Astrocyte of the cerebellum (primary cell): ENCODE data around the gene DRICH1.

Experiments
- DNase-seq: peaks from one replicate; pipeline ENCODE4 v3.0.0-alpha.2; 2011; ENCODE audit warnings: low read depth
- H3K4me3 ChIP-seq: 2 replicates; pipeline ENCODE4 v1.5.1; 2011; ENCODE audit warnings: mild to moderate bottlenecking, low read depth, low read length, moderate library complexity
- in situ Hi-C: cut with HindIII; loops from 2 replicates; pipeline ENCODE4 v1.10.0; 2017; ENCODE audit warnings: low sequenced_read_pairs
- TF ChIP-seq, protein P1 (sequence below): IDR thresholded peaks from 2 replicates; pipeline ENCODE4 v1.5.1; 2012; ENCODE audit warnings: low read length, low read depth, moderate library complexity, mild to moderate bottlenecking; ENCODE audit errors: missing control alignments

Gene DRICH1

DNA sequence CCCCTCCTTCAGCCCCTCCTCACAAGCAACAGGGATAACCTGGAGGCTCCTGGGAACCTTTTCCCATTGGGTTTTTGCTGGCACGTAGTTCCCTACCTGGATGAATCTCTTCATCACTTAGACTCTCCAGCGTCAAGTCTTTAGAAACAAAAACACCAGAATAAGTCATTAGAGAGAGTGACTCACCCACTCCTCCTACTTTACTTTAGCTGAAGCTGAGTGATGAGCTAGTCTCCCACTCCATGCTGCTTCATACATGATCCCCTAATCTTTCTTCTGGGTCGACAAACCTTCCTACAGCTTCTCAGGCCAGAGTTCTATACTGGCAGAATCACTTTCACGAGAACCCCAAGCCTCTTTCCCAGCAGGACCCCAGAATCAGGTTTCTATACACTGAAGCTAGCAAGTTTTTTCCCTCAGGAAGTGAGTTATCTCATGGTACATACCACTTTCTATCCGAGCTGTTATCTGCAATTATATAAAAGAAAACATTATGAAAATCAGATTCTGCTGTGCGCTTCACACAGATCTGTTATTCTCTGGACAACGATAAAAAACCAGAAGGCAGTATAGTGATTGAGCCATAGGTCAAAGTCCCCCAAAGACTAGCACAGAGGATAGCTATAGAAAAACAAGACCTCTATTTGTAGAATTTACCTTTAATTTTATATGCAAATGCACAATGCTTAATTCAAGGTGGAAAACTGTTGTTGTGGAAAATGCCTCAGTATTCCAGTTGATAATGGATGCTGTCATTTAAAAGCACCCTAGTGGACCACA lies 18.7 kb downstream of the DRICH1 start:
- TF ChIP-seq, protein P1, sequence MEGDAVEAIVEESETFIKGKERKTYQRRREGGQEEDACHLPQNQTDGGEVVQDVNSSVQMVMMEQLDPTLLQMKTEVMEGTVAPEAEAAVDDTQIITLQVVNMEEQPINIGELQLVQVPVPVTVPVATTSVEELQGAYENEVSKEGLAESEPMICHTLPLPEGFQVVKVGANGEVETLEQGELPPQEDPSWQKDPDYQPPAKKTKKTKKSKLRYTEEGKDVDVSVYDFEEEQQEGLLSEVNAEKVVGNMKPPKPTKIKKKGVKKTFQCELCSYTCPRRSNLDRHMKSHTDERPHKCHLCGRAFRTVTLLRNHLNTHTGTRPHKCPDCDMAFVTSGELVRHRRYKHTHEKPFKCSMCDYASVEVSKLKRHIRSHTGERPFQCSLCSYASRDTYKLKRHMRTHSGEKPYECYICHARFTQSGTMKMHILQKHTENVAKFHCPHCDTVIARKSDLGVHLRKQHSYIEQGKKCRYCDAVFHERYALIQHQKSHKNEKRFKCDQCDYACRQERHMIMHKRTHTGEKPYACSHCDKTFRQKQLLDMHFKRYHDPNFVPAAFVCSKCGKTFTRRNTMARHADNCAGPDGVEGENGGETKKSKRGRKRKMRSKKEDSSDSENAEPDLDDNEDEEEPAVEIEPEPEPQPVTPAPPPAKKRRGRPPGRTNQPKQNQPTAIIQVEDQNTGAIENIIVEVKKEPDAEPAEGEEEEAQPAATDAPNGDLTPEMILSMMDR: no peak
- in situ Hi-C loops: no loop called here
- no peak for DNase-seq

DNA sequence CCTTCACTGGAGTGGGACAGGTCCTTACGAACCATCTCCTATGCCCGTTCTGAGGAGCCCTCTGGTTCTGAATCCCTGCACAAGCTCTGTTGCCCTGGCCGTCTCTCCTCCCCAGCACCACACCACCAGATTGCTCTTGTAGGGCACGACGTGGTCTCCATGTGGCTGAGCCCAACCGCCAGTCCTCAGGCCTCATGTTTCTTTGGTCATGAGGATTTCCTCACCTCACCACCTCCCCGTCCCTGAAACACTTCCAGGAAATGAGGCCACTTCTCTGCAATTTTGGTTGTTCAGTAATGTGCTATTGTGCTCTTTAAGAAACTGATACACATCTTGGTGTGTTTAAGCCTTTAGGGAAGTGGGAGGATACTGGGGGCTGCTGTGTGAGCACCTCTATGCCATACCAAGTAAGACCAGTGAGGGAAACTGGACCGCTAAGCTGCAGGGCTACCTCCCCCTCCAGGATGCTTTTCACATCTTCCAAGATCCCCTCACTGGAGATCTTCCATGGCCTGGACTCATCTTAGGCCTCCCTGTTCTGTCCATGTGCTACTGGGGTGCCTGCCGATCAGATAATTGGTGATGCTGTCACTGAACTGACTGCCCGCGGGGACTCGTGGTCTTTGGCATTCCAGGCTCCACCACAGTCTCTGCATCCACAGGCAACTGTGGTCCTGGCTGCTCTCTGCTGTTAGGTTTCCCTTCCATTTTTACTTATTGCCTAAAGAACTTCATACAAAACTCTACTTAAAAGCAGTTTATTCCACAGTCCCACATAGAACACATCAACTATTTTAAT lies 21.9 kb downstream of the DRICH1 start:
- DNase-seq: no peak
- TF ChIP-seq, protein P1: no peak
- in situ Hi-C loops: no loop called here
- H3K4me3 ChIP-seq: no peak overlapping the region

More for the DNA sequence above, 18.7 kb downstream of the DRICH1 start:
- no peak overlapping the region for H3K4me3 ChIP-seq

DNA sequence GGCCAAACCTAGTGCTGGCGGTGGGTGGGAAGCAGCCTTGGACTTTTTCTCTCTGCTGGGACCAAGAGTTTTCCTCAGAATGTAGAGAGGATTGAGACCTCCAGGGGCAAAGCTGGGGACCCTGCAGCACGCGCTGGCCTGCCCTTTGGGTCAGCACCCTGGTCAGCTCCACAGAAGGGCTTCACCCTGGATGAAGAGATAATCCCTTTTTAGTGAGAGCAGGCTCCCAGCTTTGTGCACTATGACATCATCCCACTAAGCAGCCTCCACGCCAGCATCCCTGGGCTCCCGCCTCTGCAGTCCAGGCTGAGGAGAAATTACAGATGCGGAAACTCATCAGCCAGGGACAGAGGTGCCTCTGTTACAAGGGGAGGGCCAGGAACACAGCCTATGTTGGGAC lies 23.5 kb downstream of the DRICH1 start:
- TF ChIP-seq, protein P1: no peak
- in situ Hi-C loops: no loop called here
- no peak overlapping the region for H3K4me3 ChIP-seq
- no peak for DNase-seq

DNA sequence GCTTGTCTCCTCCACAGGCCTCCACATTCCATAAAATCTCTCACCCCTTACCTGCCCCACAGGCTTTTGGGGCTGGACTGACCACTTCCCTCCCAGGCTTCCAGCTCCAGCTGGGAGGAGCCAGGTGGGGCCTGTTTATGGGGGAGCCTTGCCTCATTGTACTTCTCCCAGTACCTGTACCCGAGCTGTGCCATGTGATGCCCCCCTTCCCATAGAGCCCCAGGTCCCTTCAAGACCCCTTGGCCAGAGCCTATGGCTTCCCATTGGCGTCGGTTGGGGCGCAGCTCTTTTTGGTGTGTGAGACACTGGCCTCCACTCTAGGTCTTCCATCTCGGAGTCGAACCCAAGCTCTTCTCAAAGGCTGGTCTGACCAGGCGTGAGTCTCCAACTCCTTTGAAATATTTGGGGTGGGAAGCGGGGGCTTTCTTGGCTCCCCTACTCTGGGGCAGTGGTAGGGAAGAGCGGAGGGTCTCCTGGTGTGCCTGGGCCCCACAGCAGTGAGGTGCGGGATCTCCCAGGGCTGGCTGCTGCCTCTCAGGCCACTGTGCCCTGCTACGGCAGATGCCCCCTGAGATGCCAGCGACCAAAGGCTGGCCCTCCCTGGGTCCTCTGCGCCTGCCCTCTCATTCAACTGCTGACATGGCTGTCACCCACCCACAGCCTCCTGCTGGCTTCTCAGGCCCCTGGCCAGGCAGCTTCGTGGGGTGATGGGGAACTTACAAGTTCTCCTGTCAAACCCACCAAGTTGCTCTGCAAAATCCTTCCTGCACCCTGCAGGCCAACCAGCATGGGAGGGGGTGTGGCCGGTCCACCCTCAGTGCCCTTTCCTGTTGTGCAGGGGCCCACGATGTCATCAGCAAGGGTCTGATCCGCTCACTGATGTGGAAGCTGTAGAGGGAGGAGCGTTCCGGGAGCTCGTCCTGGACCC lies 25.7 kb downstream of the DRICH1 start:
- TF ChIP-seq, protein P1: no peak
- H3K4me3 ChIP-seq: no peak overlapping the region
- DNase-seq: no peak
- in situ Hi-C loops: no loop called here

DNA sequence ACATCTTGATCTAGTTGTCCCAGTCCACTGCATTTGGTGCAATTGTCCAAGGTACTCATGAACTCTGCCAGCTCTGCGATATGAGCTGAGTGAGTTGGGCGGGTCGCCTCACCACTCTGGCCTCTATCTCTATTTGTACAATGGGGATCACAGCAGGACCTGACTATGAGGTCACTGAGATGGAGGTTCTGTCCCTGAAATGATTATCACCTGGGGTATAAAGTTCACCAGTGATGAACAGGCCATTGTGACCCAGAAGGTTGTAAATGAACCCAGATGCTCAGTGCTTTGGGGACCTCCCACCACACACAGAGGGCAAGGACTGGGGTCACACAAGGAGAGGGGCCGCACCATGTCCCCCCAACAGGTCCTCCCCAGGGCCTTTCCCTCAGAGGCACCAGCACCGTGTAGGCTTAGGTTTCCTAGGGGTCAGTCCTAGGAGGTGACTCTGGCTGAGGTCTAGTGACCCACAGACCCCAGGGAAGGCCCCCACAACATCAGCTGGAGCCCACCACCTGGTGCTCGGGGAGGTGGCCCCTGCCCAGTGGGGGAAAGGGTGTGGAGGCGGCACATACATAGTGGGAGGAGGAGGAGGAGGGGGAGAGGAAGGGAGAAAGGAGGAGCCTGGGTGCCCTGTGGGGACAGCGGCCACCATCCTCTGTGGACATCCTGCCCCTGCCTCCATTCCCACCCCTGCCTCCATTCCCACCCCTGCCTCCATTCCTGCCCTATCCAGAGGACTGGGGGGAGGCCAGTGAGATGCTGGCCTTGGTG lies 27.0 kb downstream of the DRICH1 start:
- in situ Hi-C loops: no loop called here
- H3K4me3 ChIP-seq: no peak overlapping the region
- DNase-seq: no peak
- TF ChIP-seq, protein P1: no peak
